Activated T-helper 1 cell treated with anti-CD3 and anti-CD28 coated beads, Interleukin-12 subunit alpha, Interleukin-12 subunit beta, Interleukin-2, Interleukin-4 antibody, amounts not matched to agents 30 ng/mL and 10 ng/mL and 1 ng/mL, durations not matched to agents 14 hours and 24 hours and 36 hours (primary cell): ENCODE data around the gene MFN2. TPM values are rescaled to one million over a fixed set of nuclear protein-coding genes. Genes with fewer than 3 reads are reported as not detected.
A peak's percentile ranks its signal among the peaks of the same experiment; 100 is the strongest.

Source experiments
- DNase-seq: peaks from one replicate; pipeline ENCODE4 v3.0.0; 2021; ENCODE audit warnings: low spot score
- H3K27ac Mint-ChIP-seq: one replicate; pipeline ENCODE4 v1.8.0; 2021; ENCODE audit warnings: mild to moderate bottlenecking, mixed read lengths
- H3K27me3 Mint-ChIP-seq: one replicate; pipeline ENCODE4 v1.8.0; 2022; ENCODE audit warnings: mild to moderate bottlenecking, moderate library complexity, mixed read lengths; ENCODE audit not compliant: insufficient read depth
- H3K36me3 Mint-ChIP-seq: one replicate; pipeline ENCODE4 v1.8.0; 2021; ENCODE audit warnings: low read depth, mixed read lengths
- H3K4me1 Mint-ChIP-seq: one replicate; pipeline ENCODE4 v1.8.0; 2021; ENCODE audit warnings: low read depth, mixed read lengths
- H3K4me3 Mint-ChIP-seq: one replicate; pipeline ENCODE4 v1.8.0; 2021; ENCODE audit warnings: mild to moderate bottlenecking, moderate library complexity, mixed read lengths
- H3K9me3 Mint-ChIP-seq: one replicate; pipeline ENCODE4 v1.8.0; 2021; ENCODE audit warnings: mixed read lengths
- intact Hi-C: fragments of 100-400 bp; cut with micrococcal nuclease; formaldehyde crosslinking; loops from one replicate; pipeline ENCODE4 v1.15.1; 2024
- total RNA-seq: library from RNA; stranded (reverse); gene quantifications from 2 replicates; pipeline ENCODE4 v1.2.3, GENCODE V29; 2022

MFN2 gene
- total RNA-seq, 1 donor from 2014 or later: 88.1 TPM

DNA sequence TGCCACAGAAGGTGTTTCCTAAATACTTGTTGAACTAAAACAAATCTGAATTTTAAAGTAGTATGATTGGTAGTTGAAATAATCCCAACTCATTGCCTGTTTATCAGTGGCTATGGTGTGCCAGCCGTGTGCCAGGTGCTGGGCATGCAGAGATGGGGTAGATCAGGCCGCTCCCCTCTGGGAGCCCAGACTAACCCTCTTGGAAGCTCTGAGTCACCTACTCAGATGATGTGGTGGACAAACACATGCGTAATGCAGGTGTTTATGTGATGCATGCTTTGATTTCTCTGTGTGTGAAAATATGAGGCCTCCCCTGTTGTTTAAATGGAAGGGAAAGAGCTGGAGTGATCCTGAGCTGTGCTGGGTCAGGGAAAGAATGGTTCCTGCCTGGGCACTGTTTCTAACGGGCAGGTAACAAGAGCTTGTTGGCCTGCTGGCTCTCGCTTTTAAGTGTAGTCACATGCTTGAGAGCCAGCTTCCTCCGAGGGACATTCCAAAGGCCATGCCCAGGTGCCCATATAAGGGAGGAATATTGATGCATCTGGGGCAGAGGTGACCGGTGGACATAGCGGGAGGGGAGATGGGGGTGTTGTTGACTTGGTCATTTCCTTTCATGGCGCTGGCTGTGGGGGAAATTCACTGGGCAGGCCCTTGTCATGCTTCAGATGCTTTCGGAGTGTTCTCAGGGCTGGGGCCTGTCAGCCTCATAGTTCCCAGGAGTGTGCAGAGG lies 10.2 kb downstream of the MFN2 start:
- no peaks in the 10 kb centered on the region for H3K9me3 Mint-ChIP-seq
- H3K4me1 Mint-ChIP-seq: peaks cover 22% of the 10 kb centered on the region
- DNase-seq: no peak
- H3K27ac Mint-ChIP-seq: no peak overlapping the region
- no peaks in the 10 kb centered on the region for H3K27me3 Mint-ChIP-seq
- no peak overlapping the region for H3K4me3 Mint-ChIP-seq
- peaks cover 41% of the 10 kb centered on the region for H3K36me3 Mint-ChIP-seq
- intact Hi-C loops: no loop called here

DNA sequence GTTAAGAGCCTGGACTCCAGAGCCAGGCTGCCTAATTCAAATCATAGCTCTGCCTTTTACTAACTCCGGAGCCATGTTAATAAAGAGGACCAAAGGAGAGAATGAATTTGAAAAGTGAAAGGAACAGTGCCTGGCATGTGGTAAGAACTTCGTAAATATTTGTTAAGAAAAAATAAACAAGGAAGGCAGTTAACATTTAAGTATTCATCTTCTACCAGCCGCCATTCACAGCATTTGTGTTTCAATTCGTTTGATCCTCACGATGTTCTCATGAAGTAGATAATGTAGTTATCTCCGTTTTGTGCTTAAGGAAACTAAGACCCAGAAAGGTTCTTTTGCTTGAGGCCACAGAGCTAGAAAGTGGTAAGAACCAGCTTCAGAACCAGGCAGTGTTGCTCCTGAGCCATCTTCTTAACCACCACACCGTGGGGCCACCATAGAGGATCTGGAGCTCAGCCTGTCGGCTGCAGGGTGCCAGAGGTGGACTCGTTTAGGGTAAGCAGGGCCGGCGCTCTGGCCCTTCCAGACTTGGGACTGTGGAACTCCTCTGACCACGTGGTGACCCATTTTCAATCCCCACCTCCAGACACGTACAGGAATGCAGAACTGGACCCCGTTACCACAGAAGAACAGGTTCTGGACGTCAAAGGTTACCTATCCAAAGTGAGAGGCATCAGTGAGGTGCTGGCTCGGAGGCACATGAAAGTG lies 11.9 kb downstream of the MFN2 start:
- Mint-ChIP-seq H3K36me3 (peaks cover 46% of the 10 kb centered on the region), H3K9me3 (no peaks in the 10 kb centered on the region), H3K4me3 (no peak overlapping the region), H3K27me3 (no peaks in the 10 kb centered on the region), H3K27ac (no peak overlapping the region), H3K4me1 (peaks cover 15% of the 10 kb centered on the region)
- intact Hi-C loops: no loop called here
- no peak for DNase-seq

DNA sequence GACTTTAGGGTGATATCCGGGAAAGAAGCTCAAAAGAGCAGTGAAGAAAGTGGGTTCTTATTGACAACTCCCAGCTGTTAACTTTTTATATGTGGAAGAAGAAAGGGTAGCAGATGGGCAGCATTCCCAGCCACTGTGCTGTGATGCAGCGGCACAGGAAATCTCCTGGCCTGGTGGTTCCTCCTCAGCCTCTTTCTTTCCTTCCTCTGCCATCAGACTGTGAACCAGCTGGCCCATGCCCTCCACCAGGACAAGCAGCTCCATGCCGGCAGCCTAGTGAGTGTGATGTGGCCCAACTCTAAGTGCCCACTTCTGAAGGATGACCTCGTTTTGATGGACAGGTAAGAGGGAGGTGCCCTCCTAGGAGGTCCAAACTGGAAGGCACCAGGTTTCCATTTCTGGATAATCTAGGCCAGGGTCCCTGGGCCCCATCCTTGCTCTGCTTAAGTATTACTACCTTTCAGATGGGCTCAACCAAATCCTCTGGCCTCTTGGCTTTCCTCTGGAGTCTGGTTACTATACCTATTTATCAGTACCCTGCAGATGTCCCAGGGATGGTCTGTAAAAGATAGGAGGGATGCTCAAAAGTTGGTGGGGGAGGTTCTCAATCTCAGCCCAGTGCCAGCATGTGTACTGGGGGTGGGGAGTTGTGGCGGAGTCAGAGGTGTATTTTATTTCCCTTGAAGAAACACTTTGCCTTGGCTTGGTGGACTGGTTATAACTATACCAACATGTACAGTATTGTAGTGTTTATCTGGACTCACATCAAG lies 17.0 kb downstream of the MFN2 start:
- Mint-ChIP-seq H3K36me3 (peaks cover 39% of the 10 kb centered on the region), H3K4me1 (peaks cover 9% of the 10 kb centered on the region), H3K4me3 (no peak overlapping the region), H3K27me3 (no peaks in the 10 kb centered on the region), H3K9me3 (no peaks in the 10 kb centered on the region), H3K27ac (no peak overlapping the region)
- intact Hi-C loops: no loop called here
- DNase-seq: no peak

DNA sequence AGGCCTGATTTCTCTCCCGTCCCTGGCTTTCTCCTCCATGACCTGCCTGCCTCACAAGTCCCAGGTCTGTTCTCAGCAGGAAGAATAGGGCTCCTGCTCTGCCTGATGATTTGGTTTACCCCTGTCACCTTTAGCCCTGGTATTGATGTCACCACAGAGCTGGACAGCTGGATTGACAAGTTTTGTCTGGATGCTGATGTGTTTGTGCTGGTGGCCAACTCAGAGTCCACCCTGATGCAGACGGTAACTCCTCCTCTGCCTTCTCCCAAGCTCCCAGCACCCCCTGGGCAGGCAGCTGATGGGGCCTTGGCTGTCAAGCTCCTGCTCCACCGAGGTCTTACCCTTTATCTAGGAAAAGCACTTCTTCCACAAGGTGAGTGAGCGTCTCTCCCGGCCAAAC lies 18.4 kb downstream of the MFN2 start:
- DNase-seq: no peak
- Mint-ChIP-seq H3K4me1 (peaks cover 18% of the 10 kb centered on the region), H3K27ac (no peak overlapping the region), H3K27me3 (no peaks in the 10 kb centered on the region), H3K4me3 (no peak overlapping the region), H3K36me3 (peaks cover 48% of the 10 kb centered on the region), H3K9me3 (no peaks in the 10 kb centered on the region)
- intact Hi-C loops: no loop called here

DNA sequence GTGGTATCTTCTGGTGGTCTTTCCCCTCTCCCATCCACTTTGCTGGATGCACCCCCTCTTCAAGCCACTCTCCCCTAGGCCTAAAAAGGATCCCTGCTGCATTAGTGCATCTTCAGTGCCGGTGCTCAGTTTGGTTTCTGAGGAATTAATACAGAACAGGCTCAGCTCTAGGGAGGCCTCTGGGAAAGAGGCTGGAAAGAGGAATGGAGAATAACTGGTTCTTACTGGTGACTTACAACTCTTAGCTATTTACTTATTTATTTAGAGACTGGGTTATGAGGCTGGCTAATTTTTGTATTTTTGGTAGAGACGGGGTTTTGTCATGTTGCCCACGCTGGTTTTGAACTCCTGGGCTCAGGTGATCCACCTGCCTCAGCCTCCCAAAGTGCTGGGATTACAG lies 19.0 kb downstream of the MFN2 start:
- intact Hi-C loops: no loop called here
- no peak for DNase-seq
- H3K4me1 Mint-ChIP-seq: peaks cover 18% of the 10 kb centered on the region
- no peaks in the 10 kb centered on the region for H3K27me3 Mint-ChIP-seq
- H3K9me3 Mint-ChIP-seq: no peaks in the 10 kb centered on the region
- no peak overlapping the region for H3K27ac Mint-ChIP-seq
- peaks cover 50% of the 10 kb centered on the region for H3K36me3 Mint-ChIP-seq
- H3K4me3 Mint-ChIP-seq: no peak overlapping the region

DNA sequence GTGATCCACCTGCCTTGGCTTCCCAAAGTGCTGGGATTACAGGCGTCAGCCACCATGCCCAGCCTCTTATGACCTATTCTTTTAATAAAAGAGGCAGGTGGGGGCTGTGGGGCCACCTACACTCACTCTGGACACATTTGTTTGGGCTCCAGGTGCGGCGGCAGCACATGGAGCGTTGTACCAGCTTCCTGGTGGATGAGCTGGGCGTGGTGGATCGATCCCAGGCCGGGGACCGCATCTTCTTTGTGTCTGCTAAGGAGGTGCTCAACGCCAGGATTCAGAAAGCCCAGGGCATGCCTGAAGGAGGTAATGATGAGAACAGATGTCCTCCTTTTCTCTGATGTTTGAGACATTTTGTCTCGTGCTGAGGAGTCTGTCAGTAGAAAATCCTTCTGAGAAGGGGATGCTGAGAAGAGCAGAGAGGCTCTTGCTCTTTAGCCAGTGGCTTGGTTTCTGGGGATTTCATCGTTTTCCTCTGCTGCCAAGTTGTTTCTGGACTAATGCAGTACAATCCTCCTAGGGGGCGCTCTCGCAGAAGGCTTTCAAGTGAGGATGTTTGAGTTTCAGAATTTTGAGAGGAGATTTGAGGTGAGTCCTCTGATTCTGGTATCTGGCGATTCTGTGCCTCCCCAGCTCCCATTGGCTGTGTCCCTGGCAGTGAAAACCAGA lies 21.1 kb downstream of the MFN2 start:
- intact Hi-C loops: loop anchor here (2.0 to 5.0 kb wide), 2 partner anchors 17 to 81 kb away; partner anchors contain the start of gene MIIP
- H3K9me3 Mint-ChIP-seq: no peaks in the 10 kb centered on the region
- no peaks in the 10 kb centered on the region for H3K27me3 Mint-ChIP-seq
- peak overlapping the region; percentile 18 for H3K27ac Mint-ChIP-seq
- DNase-seq: peak; percentile 34
- H3K4me3 Mint-ChIP-seq: no peak overlapping the region
- peaks cover 23% of the 10 kb centered on the region for H3K4me1 Mint-ChIP-seq
- peaks cover 56% of the 10 kb centered on the region for H3K36me3 Mint-ChIP-seq

DNA sequence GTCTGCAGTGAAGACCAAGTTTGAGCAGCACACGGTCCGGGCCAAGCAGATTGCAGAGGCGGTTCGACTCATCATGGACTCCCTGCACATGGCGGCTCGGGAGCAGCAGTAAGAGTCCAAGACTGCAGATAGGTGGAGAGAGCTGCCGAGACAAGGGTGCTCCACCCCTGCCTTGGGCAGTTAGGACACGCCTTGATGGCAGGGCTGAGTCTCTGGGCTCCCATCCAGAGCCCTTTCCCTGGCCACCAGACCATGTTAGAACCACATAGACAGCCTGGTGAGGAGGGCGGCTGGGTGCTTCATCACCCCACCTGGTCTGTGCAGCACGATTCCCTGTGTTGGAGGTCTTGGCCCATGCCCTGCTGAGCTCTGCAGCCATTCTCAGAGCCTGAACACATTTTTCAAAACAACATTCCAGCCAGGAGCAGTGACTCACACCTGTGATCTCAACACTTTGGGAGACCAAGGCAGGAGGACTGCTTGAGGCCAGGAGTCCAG lies 21.8 kb downstream of the MFN2 start:
- Mint-ChIP-seq H3K36me3 (peaks cover 56% of the 10 kb centered on the region), H3K9me3 (no peaks in the 10 kb centered on the region), H3K4me3 (no peak overlapping the region), H3K27me3 (no peaks in the 10 kb centered on the region), H3K4me1 (peaks cover 23% of the 10 kb centered on the region), H3K27ac (no peak overlapping the region)
- DNase-seq: no peak
- intact Hi-C loops: loop anchor here (2.0 to 5.0 kb wide), 2 partner anchors 17 to 80 kb away; partner anchors contain the start of gene MIIP

DNA sequence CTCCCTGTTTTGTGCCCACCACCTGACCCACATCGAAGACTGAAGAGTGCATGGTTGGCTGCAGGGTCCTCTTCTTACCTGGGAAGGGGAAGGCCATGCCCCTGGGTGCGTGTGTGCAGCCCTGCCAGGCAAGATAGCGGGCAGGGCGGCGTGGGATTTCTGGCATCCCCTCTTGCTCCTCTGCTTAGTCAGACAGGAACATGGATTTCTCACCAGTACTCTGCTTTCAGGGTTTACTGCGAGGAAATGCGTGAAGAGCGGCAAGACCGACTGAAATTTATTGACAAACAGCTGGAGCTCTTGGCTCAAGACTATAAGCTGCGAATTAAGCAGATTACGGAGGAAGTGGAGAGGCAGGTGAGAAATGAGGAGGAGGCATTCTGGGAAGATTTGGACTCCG lies 23.5 kb downstream of the MFN2 start:
- Mint-ChIP-seq H3K4me3 (no peak overlapping the region), H3K36me3 (peaks cover 57% of the 10 kb centered on the region), H3K9me3 (no peaks in the 10 kb centered on the region), H3K27me3 (no peaks in the 10 kb centered on the region), H3K4me1 (peaks cover 23% of the 10 kb centered on the region), H3K27ac (no peak overlapping the region)
- no peak for DNase-seq
- intact Hi-C loops: loop anchor here (5.0 kb wide), 1 partner anchor 79 kb away; no protein-coding TSS in a partner anchor

DNA sequence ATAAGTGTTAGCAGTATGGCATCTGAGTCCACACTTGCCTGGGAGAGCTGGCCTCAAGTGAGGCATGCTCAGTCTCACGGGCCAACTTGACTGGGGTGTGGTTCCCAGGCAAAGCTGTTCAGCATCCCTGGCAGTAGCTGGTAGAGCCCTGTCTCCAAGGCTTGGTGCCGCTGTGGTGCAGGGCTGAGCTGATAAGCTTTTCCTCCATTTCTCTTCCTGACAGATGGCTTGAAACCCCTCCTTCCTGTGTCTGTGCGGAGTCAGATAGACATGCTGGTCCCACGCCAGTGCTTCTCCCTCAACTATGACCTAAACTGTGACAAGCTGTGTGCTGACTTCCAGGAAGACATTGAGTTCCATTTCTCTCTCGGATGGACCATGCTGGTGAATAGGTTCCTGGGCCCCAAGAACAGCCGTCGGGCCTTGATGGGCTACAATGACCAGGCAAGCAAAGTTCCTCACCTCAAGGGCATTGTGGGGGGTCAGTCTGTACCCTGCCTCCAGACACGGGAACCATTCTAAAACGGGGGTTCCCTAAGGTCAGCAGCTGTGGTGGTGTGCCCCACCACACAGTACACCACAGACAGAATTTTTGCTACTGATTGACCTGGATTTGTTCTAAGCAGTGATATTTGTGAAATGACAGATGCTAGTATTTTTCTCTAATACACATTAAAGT lies 25.4 kb downstream of the MFN2 start:
- Mint-ChIP-seq H3K27me3 (no peaks in the 10 kb centered on the region), H3K9me3 (no peaks in the 10 kb centered on the region), H3K36me3 (peaks cover 66% of the 10 kb centered on the region), H3K27ac (no peak overlapping the region), H3K4me3 (no peak overlapping the region), H3K4me1 (peaks cover 23% of the 10 kb centered on the region)
- intact Hi-C loops: no loop called here
- no peak for DNase-seq

DNA sequence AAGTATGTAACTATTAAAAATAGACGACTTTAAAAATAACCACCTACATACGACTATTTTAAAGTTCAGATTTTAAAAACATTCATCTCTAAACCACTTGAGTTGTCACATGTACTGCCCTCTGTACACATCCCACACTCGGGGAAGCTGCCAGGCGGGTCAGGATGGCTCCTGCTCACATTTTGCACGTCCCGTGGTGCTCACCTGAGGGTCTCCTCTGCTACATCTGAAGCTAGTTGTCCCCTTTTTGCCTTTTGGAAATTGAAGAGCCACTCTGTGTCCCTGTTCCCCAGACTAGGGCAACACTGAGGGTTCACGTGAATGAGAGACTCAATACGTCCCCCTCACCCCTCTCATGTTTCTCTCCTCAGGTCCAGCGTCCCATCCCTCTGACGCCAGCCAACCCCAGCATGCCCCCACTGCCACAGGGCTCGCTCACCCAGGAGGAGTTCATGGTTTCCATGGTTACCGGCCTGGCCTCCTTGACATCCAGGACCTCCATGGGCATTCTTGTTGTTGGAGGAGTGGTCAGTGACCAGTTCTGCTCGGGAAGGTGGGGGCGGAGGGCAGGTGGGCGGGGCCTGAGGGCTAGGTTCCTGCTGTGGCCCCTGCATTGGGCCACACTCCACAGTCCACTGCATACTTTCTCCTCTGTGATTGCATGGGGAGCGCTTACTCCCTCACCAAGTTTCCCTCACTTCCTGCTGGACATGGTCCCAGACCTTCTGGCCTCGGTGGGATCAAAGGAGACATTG lies 26.1 kb downstream of the MFN2 start:
- no peak for DNase-seq
- H3K27me3 Mint-ChIP-seq: no peaks in the 10 kb centered on the region
- H3K36me3 Mint-ChIP-seq: peaks cover 72% of the 10 kb centered on the region

DNA sequence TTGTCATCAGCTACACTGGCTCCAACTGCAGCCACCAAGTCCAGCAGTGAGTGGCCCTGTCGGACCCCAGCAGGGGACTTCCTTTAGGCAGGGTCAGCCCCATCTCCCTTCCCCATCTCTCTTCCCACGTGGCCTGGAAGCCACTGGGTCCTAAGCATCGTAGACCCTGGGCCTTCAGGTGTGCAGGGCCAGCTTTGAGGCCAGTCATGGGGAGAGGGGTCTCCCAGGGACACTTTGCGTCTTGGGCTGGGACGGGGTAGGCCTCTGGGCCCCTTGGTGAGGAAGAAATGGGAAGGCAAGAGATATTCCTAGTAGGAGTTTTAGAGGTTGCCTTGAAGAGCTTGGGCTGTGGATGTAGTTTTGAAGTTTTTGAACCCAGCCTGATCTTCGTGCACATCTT lies 27.0 kb downstream of the MFN2 start:
- no peak for DNase-seq
- peaks cover 22% of the 10 kb centered on the region for H3K4me1 Mint-ChIP-seq
- no peak overlapping the region for H3K27ac Mint-ChIP-seq
- intact Hi-C loops: no loop called here
- H3K4me3 Mint-ChIP-seq: no peak overlapping the region
- H3K36me3 Mint-ChIP-seq: peaks cover 78% of the 10 kb centered on the region
- H3K27me3 Mint-ChIP-seq: no peaks in the 10 kb centered on the region
- H3K9me3 Mint-ChIP-seq: no peaks in the 10 kb centered on the region

More for the DNA sequence above, 26.1 kb downstream of the MFN2 start:
- H3K9me3 Mint-ChIP-seq: no peaks in the 10 kb centered on the region
- H3K4me3 Mint-ChIP-seq: no peak overlapping the region
- intact Hi-C loops: no loop called here
- H3K27ac Mint-ChIP-seq: no peak overlapping the region
- H3K4me1 Mint-ChIP-seq: peaks cover 21% of the 10 kb centered on the region
